HG03095 (cell line): ENCODE measurements around the gene RPL18.

ENCODE experiments used
- ATAC-seq: cut with Tn5 transposase; IDR thresholded peaks from one replicate; pipeline ENCODE4 v1.9.1; 2021; ENCODE audit warnings: moderate library complexity; ENCODE audit not compliant: unreplicated experiment

The RPL18 gene

DNA sequence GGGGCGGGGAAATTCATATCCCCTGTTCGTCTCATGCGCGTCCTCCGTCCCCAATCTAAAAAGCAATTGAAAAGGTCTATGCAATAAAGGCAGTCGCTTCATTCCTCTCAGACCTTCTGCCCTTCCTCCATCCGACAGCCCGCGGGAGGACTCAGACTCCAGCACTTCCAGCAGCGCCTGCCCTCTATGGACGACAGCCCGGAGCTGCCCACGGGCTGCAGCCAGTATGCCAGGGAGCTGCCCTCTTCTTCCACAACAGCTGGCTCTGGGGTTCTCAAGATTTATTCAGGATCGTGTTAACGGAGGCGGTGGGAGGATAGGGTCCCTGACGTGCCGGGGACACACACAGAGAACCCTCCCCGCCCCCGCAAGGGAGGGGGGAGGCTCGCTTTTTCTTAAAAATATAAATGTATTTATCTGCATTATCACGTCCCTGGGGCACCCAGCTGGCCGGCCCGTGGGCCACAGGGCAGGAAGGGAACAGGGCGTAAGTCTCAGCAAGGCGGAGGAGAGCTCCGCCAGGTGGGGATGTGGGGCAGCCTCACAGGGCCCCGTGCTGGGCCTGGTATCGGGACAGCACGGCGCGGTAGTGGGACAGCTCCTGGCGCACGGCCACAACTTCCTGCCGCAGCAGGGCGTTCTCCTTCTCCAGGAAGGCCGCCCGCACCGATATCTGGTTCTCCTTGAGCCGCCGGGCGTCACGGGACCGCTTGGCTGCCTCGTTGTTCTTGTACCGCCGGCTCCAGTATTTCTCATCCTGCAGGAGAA is 11.5 kb upstream of the RPL18 start:
- ATAC-seq: no peak

DNA sequence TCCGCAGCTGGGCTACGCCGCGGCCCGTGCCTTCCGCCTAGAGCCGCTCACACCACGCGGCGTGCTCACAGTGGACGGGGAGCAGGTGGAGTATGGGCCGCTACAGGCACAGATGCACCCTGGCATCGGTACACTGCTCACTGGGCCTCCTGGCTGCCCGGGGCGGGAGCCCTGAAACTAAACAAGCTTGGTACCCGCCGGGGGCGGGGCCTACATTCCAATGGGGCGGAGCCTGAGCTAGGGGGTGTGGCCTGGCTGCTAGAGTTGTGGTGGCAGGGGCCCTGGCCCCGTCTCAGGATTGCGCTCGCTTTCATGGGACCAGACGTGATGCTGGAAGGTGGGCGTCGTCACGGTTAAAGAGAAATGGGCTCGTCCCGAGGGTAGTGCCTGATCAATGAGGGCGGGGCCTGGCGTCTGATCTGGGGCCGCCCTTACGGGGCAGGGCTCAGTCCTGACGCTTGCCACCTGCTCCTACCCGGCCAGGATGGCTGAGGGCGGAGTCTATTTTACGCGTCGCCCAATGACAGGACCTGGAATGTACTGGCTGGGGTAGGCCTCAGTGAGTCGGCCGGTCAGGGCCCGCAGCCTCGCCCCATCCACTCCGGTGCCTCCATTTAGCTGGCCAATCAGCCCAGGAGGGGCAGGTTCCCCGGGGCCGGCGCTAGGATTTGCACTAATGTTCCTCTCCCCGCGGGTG is 10.8 kb upstream of the RPL18 start:
- no peak for ATAC-seq

DNA sequence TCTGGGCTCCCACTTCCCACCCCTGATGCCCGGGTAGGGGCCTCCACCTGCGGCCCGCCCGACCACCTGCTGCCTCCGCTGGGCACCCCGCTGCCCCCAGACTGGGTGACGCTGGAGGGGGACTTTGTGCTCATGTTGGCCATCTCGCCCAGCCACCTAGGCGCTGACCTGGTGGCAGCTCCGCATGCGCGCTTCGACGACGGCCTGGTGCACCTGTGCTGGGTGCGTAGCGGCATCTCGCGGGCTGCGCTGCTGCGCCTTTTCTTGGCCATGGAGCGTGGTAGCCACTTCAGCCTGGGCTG is 10.3 kb upstream of the RPL18 start:
- ATAC-seq: no peak

DNA sequence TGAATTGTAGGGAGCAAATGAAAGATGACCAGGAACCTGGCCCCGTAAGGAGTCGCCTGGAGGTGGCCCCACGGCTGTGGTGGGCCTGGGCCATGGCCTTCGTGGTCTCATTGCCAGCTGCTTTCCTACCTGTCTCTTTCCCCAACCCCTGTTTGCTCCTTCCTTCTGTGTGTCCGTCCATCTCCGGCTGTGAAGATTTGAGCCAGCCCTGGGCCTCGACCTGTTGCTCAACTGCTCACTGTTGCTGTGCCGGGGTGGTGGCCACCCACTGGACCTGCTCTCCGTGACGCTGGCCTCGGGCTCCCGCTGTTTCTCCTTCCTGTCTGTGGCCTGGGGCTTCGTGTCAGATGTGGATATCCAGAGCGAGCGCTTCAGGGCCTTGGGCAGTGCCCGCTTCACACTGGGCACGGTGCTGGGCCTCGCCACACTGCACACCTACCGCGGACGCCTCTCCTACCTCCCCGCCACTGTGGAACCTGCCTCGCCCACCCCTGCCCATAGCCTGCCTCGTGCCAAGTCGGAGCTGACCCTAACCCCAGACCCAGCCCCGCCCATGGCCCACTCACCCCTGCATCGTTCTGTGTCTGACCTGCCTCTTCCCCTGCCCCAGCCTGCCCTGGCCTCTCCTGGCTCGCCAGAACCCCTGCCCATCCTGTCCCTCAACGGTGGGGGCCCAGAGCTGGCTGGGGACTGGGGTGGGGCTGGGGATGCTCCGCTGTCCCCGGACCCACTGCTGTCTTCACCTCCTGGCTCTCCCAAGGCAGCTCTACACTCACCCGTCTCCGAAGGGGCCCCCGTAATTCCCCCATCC is 9.7 kb upstream of the RPL18 start:
- ATAC-seq: no peak

DNA sequence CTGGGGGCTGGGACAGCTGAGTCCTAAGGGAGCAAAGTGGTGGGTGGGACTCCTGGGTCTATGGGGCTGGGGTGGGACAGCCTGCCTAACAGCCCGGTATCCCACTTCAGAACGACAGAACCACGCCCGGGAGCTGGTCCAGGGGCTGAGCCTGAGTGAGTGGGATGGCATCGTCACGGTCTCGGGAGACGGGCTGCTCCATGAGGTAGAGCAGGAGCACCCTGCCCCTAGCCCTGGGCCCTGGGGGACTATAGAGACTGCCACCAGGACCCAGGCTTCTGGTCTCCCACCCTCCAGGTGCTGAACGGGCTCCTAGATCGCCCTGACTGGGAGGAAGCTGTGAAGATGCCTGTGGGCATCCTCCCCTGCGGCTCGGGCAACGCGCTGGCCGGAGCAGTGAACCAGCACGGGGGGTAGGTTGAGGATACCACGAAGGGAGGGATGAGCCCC is 8.9 kb upstream of the RPL18 start:
- no peak for ATAC-seq

DNA sequence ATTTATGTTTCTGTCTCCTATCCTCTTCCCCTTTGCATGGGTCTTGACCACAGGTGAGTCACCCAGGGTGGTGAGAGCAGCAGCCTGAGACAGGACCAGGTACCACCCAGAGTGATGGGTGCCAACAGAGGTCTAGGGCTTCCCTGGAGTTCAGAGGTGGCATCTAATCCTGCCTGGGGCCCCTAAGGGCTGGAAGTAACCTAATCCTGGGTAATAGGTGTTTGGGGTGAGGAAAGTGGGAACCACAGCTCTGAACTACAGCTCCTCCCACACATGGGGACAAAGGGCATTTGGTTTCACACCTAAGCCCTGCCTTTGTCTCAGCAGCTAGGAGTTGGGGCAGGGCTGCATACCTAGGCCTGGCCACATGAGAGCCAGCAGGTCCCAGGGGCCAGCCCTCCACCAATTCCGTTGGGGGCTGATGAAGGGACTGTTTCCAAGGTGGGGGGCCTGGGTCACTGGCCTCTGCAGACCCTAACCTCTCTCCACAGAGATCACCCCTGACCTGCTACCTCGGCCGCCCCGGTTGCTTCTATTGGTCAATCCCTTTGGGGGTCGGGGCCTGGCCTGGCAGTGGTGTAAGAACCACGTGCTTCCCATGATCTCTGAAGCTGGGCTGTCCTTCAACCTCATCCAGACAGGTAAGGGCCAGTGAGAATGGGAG is 8.4 kb upstream of the RPL18 start:
- no peak for ATAC-seq

DNA sequence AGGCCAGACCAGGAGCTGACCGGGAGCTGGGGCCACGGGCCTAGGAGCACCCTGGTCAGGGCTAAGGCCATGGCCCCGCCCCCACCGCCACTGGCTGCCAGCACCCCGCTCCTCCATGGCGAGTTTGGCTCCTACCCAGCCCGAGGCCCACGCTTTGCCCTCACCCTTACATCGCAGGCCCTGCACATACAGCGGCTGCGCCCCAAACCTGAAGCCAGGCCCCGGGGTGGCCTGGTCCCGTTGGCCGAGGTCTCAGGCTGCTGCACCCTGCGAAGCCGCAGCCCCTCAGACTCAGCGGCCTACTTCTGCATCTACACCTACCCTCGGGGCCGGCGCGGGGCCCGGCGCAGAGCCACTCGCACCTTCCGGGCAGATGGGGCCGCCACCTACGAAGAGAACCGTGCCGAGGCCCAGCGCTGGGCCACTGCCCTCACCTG is 6.9 kb upstream of the RPL18 start:
- ATAC-seq: no peak

DNA sequence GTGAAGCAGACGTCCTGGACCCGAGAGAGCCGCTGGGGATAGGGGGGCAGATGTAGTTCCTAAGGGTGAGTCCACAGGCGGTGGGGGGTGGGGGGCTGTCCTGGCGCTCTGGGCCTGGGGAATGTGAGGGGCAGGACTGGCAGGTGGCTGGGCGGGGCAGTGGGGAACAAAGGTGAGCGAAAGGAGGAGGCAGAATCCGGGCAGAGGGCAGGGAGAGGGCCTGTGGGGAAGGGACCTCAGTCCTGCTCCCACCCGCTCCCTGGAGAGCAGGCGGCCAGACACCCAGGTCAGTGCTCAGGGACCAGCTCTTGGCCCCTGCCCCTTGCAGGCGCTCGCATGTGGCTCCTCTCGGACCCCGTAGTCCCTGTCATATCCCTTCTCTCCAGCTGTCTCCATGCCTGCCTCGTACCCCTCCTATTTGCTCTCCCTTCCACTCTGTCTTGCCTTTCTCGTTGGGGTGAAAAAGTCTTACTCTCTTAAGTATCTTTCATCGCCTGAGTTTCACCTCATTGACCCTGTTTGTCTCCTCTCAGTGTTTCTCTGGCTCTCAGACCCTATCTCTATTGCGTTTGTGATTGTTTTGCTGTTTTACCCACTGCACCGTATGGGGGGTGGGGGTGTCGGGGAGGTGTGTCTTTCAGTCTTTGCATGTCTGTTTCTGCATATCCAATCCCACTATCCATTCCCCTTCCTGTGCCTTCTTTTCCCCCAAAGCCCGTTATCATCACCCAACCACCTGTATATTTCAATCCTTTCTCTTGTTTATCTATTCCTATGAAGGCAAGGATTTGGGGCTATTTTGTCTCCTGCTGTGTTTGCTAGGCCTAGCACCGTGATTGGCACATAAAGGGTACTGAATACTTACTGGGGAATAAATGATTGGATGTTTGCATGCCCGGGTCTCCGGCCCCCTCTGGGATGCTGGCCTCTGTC is 6.1 kb upstream of the RPL18 start:
- no peak for ATAC-seq

DNA sequence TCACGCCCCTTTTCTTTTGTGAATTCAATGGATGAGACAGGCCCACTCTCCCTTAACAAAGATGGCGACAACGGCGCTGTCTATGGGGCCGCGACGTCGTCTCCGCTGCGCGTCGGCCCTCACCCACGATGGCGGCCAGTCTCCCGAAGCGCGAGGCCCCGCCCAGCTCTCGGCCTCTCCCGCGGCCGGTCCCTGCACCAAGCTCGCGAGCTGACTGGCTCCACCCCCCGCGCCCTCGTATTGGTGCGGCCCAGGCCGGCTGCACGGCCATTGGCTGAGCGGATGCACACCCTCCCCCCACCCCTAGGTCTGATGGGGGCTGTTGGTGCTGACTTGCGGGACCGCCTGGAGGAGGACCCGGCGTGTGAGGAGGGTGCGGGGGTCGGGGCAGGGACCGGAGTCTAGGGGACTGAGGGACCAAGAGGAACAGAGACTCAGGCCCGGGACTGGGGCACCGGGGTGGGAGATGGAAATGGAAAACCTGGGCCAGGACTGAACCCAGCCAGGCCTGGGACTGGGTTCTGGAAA is 5.2 kb upstream of the RPL18 start:
- ATAC-seq: peak; percentile 46

DNA sequence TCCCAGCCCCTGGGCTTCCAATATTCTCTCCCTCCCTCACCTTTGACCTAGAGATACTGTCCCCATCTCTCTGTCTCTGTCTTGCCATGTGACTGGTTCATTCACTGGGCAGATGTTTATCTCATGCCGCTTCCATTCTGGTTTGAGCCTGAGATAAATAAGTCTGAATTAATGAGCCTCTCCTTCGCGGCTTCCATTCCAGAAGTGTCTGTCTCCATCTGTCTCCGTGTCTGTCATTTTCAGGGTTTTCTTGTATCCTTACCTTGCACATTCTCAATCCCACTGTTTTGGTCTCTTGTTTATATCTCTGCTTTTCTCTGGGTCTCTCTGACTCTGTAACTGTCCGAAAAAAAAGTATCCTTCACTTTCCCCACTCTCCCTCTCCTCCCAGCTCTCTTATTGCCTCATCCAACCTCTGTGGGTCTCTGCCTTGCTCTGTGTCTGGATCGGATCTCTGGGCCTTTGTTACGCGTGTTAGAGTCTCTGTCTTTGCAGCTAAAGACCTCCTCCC is 4.6 kb upstream of the RPL18 start:
- no peak for ATAC-seq

DNA sequence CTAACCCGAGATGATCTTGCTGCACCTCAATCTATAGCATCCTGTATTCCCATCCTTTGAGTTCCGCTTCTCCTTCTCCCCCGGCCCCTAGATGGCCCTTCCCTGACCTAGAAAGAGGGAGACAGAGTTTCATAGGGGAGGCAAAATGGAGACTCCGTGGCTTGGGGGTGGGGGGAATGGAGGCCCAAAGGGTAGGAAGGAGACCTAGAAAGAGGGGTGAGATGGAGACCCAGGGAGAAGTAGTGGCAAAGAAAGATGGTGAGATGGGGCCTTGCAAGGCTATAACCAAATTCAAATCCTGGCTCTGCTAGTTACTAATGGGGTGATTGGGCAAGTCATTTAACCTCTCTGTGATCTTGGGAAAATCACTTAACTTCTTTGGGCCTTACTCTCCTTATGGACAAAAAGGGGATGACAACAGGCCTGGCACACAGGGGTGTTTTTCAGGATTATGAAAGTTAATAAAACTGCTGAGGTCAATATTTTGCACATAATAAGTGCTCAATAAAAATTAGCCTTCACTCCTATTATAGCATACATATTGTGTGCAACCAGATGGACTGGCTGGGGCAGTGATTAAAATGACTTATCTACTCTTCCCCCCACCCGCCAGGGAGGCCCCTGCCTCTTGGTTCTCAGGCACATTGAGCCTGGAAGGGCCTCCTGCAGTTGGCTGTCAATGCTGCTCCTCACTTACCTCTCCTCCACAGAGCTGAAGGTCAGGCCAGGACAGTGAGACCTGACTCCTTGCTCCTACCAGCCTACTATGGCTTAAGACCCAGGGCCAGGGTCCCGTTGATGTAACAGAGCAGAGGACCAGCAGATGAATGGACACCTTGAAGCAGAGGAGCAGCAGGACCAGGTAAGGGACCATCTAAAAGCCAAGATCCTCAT is 961 bp upstream of the RPL18 start:
- no peak for ATAC-seq

DNA sequence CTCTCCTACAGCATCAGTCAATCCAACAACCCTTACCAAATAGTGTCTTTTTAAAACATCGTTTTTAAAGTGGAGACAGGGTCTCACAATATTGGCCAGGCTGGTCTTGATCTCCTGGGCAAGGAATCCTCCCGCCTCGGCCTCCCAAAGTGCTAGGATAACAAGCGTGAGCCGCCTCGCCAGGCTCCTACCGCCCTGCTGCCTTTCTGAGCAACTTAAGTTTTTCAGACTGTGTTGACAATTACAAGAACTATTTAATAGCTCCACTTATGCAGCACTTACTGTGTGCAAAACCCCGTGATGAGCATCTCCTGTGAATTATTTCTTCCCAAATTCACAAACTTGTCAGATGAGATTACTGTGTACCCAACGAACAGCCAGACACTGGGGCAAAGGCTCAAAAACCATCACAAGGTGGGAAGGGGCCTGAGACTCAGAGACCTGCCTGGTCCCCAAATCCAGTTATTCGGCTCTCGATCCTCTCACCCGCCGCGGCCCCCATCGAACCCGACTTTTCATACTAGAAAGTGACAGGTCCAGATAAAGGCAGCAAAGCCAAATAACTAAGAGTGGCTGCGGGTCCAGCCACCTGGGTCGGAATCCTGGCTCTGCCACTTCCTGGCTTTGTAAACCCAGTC is 581 bp downstream of the RPL18 start:
- no peak for ATAC-seq

DNA sequence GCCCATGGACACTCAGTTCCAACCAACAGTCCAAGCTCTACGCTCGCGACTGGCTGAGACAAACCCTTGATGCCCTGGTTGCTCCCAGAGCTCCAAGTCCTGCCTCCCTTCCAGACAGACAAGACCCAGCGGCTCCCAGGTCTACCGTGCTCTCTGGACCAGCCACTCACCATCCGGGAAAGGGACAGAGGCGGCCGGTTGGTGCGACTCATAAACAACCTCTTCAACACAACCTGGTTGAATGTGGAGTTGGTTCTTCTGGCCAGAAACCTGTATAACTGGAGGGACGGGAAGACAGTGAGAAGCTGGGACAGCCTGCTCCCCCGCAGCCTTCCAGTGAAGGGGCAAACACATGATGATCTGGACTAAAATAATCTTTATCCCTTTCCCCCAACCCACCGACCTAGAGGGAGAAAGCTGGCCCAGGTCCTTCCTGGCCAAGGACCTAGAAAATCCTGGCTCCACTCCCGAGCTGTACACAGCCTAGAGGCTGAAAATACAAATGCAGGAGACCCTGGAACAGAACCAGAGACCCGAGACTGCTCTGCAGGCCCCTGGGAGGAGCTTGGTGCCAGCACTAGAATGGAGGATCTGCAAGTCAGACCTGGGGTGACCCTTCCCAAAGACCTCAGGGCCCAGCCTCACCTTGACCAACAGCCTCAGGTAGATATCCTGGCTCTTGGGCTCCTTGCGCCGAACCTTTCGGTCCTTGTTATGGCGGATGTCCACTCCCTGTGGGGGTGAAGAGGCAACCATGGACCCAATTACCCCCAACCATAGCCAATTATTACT is 1.6 kb downstream of the RPL18 start:
- no peak for ATAC-seq

DNA sequence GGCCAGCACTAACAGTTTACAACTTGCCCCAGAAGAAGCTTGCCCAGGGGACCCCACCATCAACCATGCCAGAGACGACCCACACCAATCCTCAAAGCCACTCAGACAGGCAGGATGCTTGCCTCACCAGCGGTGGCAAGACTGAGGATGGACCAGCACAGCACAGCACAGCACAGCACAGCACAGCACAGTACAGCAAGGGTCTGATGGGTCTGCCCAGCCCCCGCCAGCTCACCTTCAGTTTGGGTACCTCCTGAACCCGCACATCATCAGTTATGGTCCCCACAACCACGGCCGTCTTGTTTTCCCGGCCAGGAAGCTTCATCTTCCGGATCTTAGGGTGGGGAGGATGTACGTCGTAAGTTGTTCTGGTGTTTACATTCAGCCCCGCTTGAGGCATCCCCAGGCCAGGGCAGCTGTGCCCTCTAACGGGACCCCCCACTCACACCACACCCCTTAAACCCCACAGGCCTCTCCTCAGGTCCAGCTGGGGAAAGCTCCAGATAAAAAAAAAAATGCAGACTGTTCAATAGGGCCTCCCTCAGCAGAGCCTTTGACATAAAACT is 2.4 kb downstream of the RPL18 start:
- no peak for ATAC-seq

DNA sequence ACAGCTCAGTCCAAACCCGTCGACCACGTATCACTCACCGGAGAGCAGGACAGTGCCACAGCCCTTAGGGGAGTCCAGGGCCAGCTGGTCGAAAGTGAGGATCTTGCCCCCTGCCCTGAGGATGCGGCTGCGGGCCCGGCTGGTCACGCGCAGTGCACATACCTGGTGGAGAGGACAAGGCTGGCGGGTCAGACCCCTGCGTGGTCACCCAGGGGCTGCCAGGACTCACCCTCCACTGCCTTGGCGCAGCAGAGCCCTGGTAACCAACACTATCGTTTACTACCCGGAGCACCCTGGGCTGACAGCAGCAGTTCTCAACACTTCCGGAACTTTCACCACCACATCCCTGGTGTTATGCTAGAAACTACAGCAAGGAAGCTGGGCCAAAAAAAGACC is 2.9 kb downstream of the RPL18 start:
- ATAC-seq: no peak

DNA sequence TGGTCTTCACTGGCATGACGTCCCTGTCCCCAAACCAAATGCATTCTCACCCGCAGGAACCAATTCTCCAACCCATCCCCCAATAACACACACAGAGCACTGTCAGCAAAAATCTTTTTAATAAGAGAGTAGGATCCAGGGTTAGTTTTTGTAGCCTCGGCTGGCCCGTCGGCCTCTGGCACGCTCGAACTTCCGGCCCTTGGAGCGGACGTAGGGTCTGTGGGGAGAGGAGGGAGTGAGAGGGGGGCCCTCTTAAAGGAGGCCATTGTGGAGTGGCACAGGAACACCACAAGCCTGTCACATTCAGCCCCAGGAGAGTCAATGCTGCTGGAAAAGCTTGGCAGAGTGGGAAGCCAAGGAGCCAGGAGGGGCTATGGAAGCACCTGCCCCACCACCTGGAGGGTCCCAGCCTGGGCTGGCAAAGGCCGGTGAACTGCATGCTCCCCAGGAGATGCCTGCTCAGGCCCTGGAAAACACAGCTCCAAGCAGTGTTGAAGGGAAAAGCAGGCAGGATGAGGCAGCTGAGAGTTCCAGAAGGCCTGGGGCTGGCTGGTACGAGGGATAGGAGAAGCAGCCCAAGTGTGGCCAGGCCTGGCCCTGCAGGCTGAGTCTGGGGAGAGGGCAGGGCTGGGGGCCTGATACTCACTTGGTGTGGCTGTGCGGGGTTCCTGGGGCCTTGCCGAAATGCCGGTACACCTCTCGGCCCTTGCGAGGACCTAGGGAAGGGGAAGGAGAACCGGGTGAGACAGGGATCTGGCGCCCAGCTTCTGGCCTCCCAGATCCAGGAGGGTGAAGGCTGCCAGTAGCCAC is 3.5 kb downstream of the RPL18 start:
- ATAC-seq: no peak
